HG03066 (cell line): ENCODE measurements around the gene ANGEL2.
"Not testable (repeated sequence)": the region's sequence is repeated elsewhere in the genome, so short reads cannot be mapped to it uniquely, and the experiment has no call there.

Source experiments
- ATAC-seq: cut with Tn5 transposase; IDR thresholded peaks from one replicate; pipeline ENCODE4 v1.9.1; 2021; ENCODE audit warnings: low read depth; ENCODE audit not compliant: unreplicated experiment

ANGEL2 gene

GRCh38 chr1:212977781-212978645, 37.7 kb downstream of the ANGEL2 start:
- ATAC-seq: no peak

- ATAC-seq: no peak
Observed at GRCh38 chr1:212976586-212976985, 39.1 kb downstream of the ANGEL2 start.

GRCh38 chr1:212975111-212975918, 40.4 kb downstream of the ANGEL2 start:
- no peak for ATAC-seq

GRCh38 chr1:212974711-212975110, 41.0 kb downstream of the ANGEL2 start:
- no peak for ATAC-seq

GRCh38 chr1:212973899-212974298, 41.8 kb downstream of the ANGEL2 start:
- ATAC-seq: no peak

- no peak for ATAC-seq
Observed at GRCh38 chr1:212973426-212973825, 42.2 kb downstream of the ANGEL2 start.

GRCh38 chr1:212971312-212971711, 44.4 kb downstream of the ANGEL2 start:
- ATAC-seq: no peak

- no peak for ATAC-seq
Observed at GRCh38 chr1:212970085-212970484, 45.6 kb downstream of the ANGEL2 start.

GRCh38 chr1:212968368-212968863, 47.3 kb downstream of the ANGEL2 start:
- peak; percentile 69 for ATAC-seq

GRCh38 chr1:212967801-212968200, 47.9 kb downstream of the ANGEL2 start:
- no peak for ATAC-seq

GRCh38 chr1:212966616-212967015, 49.1 kb downstream of the ANGEL2 start:
- no peak for ATAC-seq

- not testable (repeated sequence) for ATAC-seq
Observed at GRCh38 chr1:212964993-212965392, 50.7 kb downstream of the ANGEL2 start.

- ATAC-seq: no peak
Observed at GRCh38 chr1:212964102-212964501, 51.6 kb downstream of the ANGEL2 start.

- no peak for ATAC-seq
Observed at GRCh38 chr1:212962509-212962908, 53.2 kb downstream of the ANGEL2 start.

GRCh38 chr1:212960932-212961331, 54.7 kb downstream of the ANGEL2 start:
- no peak for ATAC-seq

- ATAC-seq: peak; percentile 80
Observed at GRCh38 chr1:212959266-212960220, 56.1 kb downstream of the ANGEL2 start.

- ATAC-seq: no peak
Observed at GRCh38 chr1:212958175-212958574, 57.5 kb downstream of the ANGEL2 start.

GRCh38 chr1:212957546-212957945, 58.1 kb downstream of the ANGEL2 start:
- ATAC-seq: no peak

- ATAC-seq: no peak
Observed at GRCh38 chr1:212955961-212956620, 59.6 kb downstream of the ANGEL2 start.

- no peak for ATAC-seq
Observed at GRCh38 chr1:212955098-212955497, 60.6 kb downstream of the ANGEL2 start.
